ENCODE measurements around the gene ZCCHC14.

DNA sequence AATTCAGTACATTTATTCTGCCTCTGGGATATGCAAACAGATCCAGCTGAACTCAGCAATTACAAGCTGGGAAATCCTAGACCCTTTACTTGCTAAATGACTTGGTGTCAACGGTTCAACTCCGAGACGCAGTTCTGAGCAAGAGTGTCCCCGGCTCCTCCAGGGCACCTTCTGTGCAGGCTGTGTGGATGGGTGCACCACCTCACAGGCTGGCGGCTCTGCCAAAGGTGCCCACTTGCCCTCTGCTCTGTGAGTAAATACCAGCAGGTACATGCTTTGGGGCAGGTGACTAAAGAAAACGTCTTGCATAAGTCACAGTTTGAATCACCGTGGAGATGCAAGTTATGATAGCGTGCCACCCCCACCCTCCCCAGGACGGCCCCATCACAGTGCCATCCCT is 77.4 kb downstream of the ZCCHC14 start:
- no peak for TF ChIP-seq TBP (IDR thresholded peaks at IDR 0.05; ENCODE audit: low read depth, low read length)
- TF ChIP-seq CHD2 (IDR thresholded peaks at IDR 0.05; ENCODE audit: low read length), result no peak
- TF ChIP-seq POLR2A (IDR thresholded peaks at IDR 0.05; ENCODE audit: control extremely low read depth in 1 of 2, low read depth in 2 of 2, low read length in 2 of 2), result no peak
- no peak for TF ChIP-seq POLR2AphosphoS5 (IDR thresholded peaks at IDR 0.05; ENCODE audit: low read depth, low read length)
